ENCODE results near the gene SSH2. TPM values are rescaled to one million over a fixed set of nuclear protein-coding genes. Genes with fewer than 3 reads are reported as not detected.

Gene SSH2
- total RNA-seq, 2 experiments from 2014 or later = 32.0 to 33.1 TPM

- H3K4me3 Mint-ChIP-seq = peak overlapping the region; percentile 77
- H3K36me3 Mint-ChIP-seq = no peaks in the 10 kb centered on the region
- peaks cover 47% of the 10 kb centered on the region for H3K4me1 Mint-ChIP-seq (ENCODE audit: low read depth)
- H3K27ac Mint-ChIP-seq = no peak overlapping the region
- DNase-seq = peak; percentile 25
- CTCF ChIA-PET = interaction anchor here (0.5 to 6.9 kb wide), 47 partner anchors 8 to 314 kb away, joined by 3 to 159 read pairs (median 6); partner anchors contain the start of genes ABHD15, ANKRD13B, GIT1 and SSH2
- POLR2A ChIA-PET = interaction anchor here (0.6 to 4.8 kb wide), 15 partner anchors 23 to 314 kb away, joined by 3 to 30 read pairs (median 6); partner anchors contain the start of genes ABHD15, ANKRD13B, SSH2 and TAOK1
- no peaks in the 10 kb centered on the region for H3K9me3 Mint-ChIP-seq
- H3K27me3 Mint-ChIP-seq = peaks cover 1% of the 10 kb centered on the region
- intact Hi-C loops (cut with micrococcal nuclease) = loop anchor here (1.0 to 5.0 kb wide), 5 partner anchors 36 to 324 kb away; partner anchors contain the start of gene NUFIP2
Measured at GRCh38 chr17:29616300-29617048, 313.6 kb downstream of the SSH2 start.

DNA sequence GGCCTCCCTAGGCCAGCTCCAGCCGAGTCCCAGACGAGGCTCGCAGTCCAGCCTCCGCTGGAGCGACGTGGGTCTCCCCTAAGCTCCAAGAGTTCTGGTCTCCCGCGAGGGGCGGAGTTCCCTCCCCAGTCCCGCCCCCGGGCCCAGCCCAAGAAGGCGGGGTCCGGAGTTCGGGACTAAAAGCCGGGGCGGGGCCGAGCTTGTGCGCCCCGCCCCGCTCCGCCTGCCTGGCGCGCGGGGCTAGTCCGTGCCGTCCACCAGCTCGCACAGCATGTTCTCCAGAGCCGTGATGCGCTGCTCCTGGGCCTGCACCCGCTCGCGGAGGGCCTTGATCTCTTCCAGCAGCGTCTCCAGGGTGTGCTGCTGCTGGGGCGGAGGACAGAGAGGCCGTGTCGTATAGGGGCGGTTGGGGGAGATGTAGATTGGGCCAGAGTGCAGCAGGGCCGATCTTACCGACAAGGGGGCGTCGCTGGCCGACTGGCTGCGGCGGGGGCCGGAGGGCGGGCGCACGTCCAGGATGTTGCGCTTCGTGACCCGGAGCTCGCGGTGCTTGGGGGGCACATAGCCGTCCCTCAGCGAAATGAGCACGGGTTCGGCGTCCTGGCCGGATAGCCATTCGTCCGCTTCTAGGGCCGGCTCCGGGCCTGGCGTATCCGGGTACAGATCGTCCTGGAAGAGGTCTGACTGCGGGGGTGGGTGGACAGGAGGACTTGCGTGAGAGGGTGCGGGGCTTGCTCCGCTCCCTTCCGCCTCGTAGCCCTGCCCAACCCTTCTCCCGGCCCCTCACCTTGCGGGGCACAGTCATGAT, 314.3 kb downstream of the SSH2 start:
- DNase-seq = peak; percentile 89
- intact Hi-C loops (cut with micrococcal nuclease) = loop anchor here (1.0 to 5.0 kb wide), 6 partner anchors 9 to 323 kb away; partner anchors contain the start of genes NUFIP2 and TP53I13
- Mint-ChIP-seq H3K36me3 (no peaks in the 10 kb centered on the region), H3K4me3 (peak overlapping the region; percentile 77), H3K27ac (no peak overlapping the region), H3K9me3 (no peaks in the 10 kb centered on the region), H3K27me3 (peaks cover 1% of the 10 kb centered on the region), H3K4me1 (ENCODE audit: low read depth) (peaks cover 43% of the 10 kb centered on the region)
- ChIA-PET CTCF (interaction anchor here (0.6 to 6.9 kb wide), 22 partner anchors 8 to 315 kb away, joined by 3 to 159 read pairs (median 6); partner anchors contain the start of genes ABHD15, ANKRD13B, GIT1 and SSH2), POLR2A (interaction anchor here (0.8 to 4.8 kb wide), 8 partner anchors 22 to 315 kb away, joined by 3 to 30 read pairs (median 4); partner anchors contain the start of genes ABHD15, ANKRD13B, GIT1 and SSH2)

GRCh38 chr17:29615048-29615385, 315.0 kb downstream of the SSH2 start:
- Mint-ChIP-seq H3K27me3 (peaks cover 1% of the 10 kb centered on the region), H3K36me3 (no peaks in the 10 kb centered on the region), H3K9me3 (no peaks in the 10 kb centered on the region), H3K27ac (no peak overlapping the region), H3K4me1 (ENCODE audit: low read depth) (peaks cover 41% of the 10 kb centered on the region), H3K4me3 (peak overlapping the region; percentile 77)
- POLR2A ChIA-PET = interaction anchor here (0.8 to 4.8 kb wide), 7 partner anchors 21 to 316 kb away, joined by 3 to 30 read pairs (median 4); partner anchors contain the start of genes ABHD15, ANKRD13B, GIT1 and SSH2
- CTCF ChIA-PET = interaction anchor here (0.6 to 6.9 kb wide), 18 partner anchors 8 to 316 kb away, joined by 3 to 159 read pairs (median 5); partner anchors contain the start of genes ABHD15, ANKRD13B and SSH2
- peak; percentile 72 for DNase-seq
- intact Hi-C loops (cut with micrococcal nuclease) = loop anchor here (1.0 to 5.0 kb wide), 4 partner anchors 9 to 323 kb away; partner anchors contain the start of genes NUFIP2 and TP53I13

GRCh38 chr17:29614349-29615047, 315.5 kb downstream of the SSH2 start:
- Mint-ChIP-seq H3K4me1 (ENCODE audit: low read depth) (peaks cover 41% of the 10 kb centered on the region), H3K27me3 (peaks cover 1% of the 10 kb centered on the region), H3K9me3 (no peaks in the 10 kb centered on the region), H3K36me3 (no peaks in the 10 kb centered on the region), H3K27ac (no peak overlapping the region), H3K4me3 (peak overlapping the region; percentile 77)
- intact Hi-C loops (cut with micrococcal nuclease) = loop anchor here (1.0 to 5.0 kb wide), 4 partner anchors 10 to 322 kb away; partner anchors contain the start of genes NUFIP2 and TP53I13
- POLR2A ChIA-PET = interaction anchor here (1.5 kb wide), 1 partner anchor 23 kb away, joined by 5 read pairs; no protein-coding TSS in a partner anchor
- CTCF ChIA-PET = interaction anchor here (1.1 to 6.9 kb wide), 9 partner anchors 9 to 316 kb away, joined by 3 to 159 read pairs (median 11); partner anchors contain the start of genes ANKRD13B and SSH2
- no peak for DNase-seq

GRCh38 chr17:29613856-29614255, 316.2 kb downstream of the SSH2 start:
- ChIA-PET POLR2A (interaction anchor here (0.6 to 0.7 kb wide), 2 partner anchors 21 to 148 kb away, joined by 3 read pairs; partner anchors contain the start of gene ANKRD13B), CTCF (interaction anchor here (0.9 to 6.9 kb wide), 15 partner anchors 9 to 317 kb away, joined by 3 to 159 read pairs (median 9); partner anchors contain the start of genes ABHD15, ANKRD13B, GIT1 and SSH2)
- Mint-ChIP-seq H3K4me1 (ENCODE audit: low read depth) (peaks cover 41% of the 10 kb centered on the region), H3K27ac (no peak overlapping the region), H3K9me3 (no peaks in the 10 kb centered on the region), H3K4me3 (no peak overlapping the region), H3K27me3 (peaks cover 1% of the 10 kb centered on the region), H3K36me3 (no peaks in the 10 kb centered on the region)
- DNase-seq = no peak
- intact Hi-C loops (cut with micrococcal nuclease) = loop anchor here (1.0 kb wide), 1 partner anchor 34 kb away; no protein-coding TSS in a partner anchor

DNA sequence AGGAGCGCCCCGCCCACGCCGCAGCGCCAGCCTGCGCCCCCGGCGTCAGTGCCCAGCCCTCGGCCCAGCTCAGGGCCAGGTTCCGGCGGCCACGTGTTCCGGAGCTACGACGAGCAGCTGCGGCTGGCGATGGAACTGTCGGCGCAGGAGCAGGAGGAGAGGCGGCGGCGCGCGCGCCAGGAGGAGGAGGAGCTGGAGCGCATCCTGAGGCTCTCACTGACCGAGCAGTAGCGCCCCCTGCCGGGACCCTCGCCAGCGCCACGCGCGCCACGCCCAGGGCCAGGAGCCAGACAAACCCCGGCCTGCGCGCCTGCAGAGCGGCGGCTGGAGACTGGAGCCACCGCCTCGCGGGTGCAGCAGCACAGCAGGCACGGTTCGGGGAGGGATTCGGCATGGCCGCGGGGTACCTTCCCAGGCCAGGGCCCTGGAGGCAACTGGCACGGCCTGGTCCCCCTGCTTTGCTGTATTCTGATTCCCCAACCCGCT, 316.6 kb downstream of the SSH2 start:
- H3K4me3 Mint-ChIP-seq = no peak overlapping the region
- intact Hi-C loops (cut with micrococcal nuclease) = loop anchor here (1.0 kb wide), 1 partner anchor 33 kb away; no protein-coding TSS in a partner anchor
- peak; percentile 97 for DNase-seq
- CTCF ChIA-PET = interaction anchor here (0.6 to 6.9 kb wide), 23 partner anchors 9 to 317 kb away, joined by 3 to 159 read pairs (median 5); partner anchors contain the start of genes ABHD15, ANKRD13B, CORO6 and GIT1
- H3K27ac Mint-ChIP-seq = no peak overlapping the region
- no peaks in the 10 kb centered on the region for H3K9me3 Mint-ChIP-seq
- POLR2A ChIA-PET = interaction anchor here (0.6 to 0.7 kb wide), 3 partner anchors 21 to 148 kb away, joined by 3 read pairs; partner anchors contain the start of gene ANKRD13B
- H3K27me3 Mint-ChIP-seq = peaks cover 1% of the 10 kb centered on the region
- peaks cover 39% of the 10 kb centered on the region for H3K4me1 Mint-ChIP-seq (ENCODE audit: low read depth)
- H3K36me3 Mint-ChIP-seq = no peaks in the 10 kb centered on the region

DNA sequence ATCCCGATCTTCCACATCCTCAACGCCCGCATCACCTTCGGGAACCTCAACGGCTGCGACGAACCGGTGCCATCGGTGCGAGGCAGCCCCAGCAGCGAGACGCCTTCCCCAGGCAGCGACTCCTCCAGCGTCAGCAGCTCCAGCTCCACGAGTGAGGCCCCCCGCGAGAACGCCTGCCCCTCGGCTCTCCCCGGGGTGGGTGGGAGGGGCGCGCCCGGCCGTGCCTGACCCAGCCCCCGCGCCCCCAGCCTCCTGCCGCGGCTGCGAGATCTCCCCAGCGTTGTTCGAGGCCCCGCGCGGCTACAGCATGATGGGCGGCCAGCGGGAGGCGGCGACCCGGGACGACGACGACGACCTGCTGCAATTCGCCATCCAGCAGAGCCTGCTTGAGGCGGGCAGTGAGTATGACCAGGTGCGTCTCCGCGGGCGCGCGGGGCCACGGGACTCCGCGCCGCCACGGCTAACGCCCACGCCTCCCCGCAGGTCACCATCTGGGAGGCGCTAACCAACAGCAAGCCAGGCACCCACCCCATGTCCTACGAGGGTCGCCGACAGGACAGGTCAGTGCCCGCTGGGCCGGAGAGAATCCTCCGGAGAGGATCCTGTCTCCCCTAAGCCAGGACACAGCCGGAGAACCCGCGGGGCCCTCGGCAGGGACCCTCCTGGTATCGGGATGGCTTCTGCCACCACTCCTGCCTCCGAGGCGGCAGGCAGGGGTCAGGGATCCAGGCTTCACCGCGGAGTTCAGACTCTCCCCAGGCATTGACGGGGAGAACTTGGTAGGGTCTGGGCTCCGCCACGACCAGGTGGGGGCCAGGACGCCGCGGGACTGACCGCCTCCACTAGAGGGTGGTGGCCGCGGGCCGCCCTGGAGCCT, 317.4 kb downstream of the SSH2 start:
- Mint-ChIP-seq H3K27ac (no peak overlapping the region), H3K4me3 (peak overlapping the region; percentile 29), H3K27me3 (peaks cover 1% of the 10 kb centered on the region), H3K36me3 (no peaks in the 10 kb centered on the region), H3K4me1 (ENCODE audit: low read depth) (peaks cover 37% of the 10 kb centered on the region), H3K9me3 (no peaks in the 10 kb centered on the region)
- no peak for DNase-seq
- POLR2A ChIA-PET = interaction anchor here (0.6 kb wide), 1 partner anchor 32 kb away, joined by 3 read pairs; no protein-coding TSS in a partner anchor
- CTCF ChIA-PET = interaction anchor here (0.6 to 6.9 kb wide), 25 partner anchors 8 to 318 kb away, joined by 3 to 159 read pairs (median 5); partner anchors contain the start of genes ABHD15, ANKRD13B, CORO6 and GIT1
- intact Hi-C loops (cut with micrococcal nuclease) = loop anchor here (1.0 kb wide), 1 partner anchor 32 kb away; no protein-coding TSS in a partner anchor

DNA sequence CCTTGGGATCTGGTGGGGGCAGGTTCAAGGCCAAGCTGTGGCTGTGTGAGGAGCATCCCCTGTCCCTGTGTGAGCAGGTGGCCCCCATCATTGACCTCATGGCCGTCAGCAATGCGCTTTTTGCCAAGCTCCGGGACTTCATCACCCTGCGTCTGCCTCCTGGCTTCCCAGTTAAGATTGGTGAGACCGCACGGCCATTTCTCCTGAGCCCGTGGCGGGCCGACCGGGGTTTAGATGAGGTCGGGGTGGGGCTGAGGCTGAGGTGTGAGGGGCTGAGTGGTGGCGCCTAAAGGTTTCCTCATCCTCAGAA, 318.0 kb downstream of the SSH2 start:
- Mint-ChIP-seq H3K27ac (no peak overlapping the region), H3K36me3 (no peaks in the 10 kb centered on the region), H3K27me3 (peaks cover 1% of the 10 kb centered on the region), H3K4me3 (no peak overlapping the region), H3K4me1 (ENCODE audit: low read depth) (peaks cover 32% of the 10 kb centered on the region), H3K9me3 (no peaks in the 10 kb centered on the region)
- DNase-seq = no peak
- intact Hi-C loops (cut with micrococcal nuclease) = no loop called here
- ChIA-PET CTCF (interaction anchor here (0.7 to 2.4 kb wide), 3 partner anchors 20 to 29 kb away, joined by 3 to 13 read pairs (median 12); partner anchors contain the start of genes ANKRD13B and GIT1), POLR2A (no interaction called here)

DNA sequence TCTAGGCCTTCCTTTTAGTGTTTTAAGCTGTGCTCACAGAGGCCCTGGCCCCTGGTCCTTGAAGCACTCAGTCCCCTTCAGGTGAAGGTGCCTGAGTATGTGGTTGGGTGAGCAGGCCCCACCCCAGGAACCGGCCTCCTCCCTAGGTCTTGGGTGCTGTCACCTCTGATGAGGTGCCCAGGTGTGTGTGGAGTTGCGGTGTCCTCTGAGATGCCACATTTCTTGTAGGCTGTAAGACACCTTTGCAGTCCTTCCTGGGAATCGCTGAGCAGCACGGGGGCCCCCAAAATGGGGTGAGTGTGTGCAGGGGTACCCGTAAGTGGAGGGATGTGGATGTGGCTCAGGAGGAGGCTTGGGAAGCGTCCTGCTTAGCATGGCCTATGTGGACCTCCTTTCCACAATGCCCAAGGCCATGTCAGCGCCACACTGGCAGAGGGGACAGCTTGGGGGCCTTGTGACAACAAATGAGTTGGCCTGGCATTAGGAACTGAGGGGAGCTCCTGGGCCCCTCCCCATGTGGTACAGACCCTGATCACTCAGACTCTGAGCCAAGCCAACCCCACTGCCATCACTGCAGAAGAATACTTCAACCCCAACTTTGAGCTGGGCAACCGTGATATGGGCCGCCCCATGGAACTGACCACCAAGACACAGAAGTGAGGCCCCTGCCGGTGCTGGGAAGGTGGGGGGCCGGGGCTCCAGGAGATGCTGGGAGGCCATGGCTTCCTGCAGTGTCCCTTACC, 318.5 kb downstream of the SSH2 start:
- POLR2A ChIA-PET = no interaction called here
- H3K27me3 Mint-ChIP-seq = peaks cover 1% of the 10 kb centered on the region
- H3K27ac Mint-ChIP-seq = no peak overlapping the region
- intact Hi-C loops (cut with micrococcal nuclease) = no loop called here
- H3K4me1 Mint-ChIP-seq (ENCODE audit: low read depth) = peaks cover 26% of the 10 kb centered on the region
- CTCF ChIA-PET = interaction anchor here (0.6 to 2.4 kb wide), 4 partner anchors 20 to 1340 kb away, joined by 3 to 13 read pairs (median 8); partner anchors contain the start of genes ANKRD13B and GIT1
- DNase-seq = no peak
- H3K9me3 Mint-ChIP-seq = no peaks in the 10 kb centered on the region
- no peaks in the 10 kb centered on the region for H3K36me3 Mint-ChIP-seq
- H3K4me3 Mint-ChIP-seq = no peak overlapping the region
